WTC11 (cell line): Measurements from ENCODE around the gene CAV1. TPM values are rescaled to one million over a fixed set of nuclear protein-coding genes. Genes with fewer than 3 reads are reported as not detected.

Experiments used
- ATAC-seq: fragments of 200-7000 bp; cut with Tn5 transposase; 2 replicates; pipeline ENCODE4 v1.10.0; 2021; ENCODE audit warnings: mild to moderate bottlenecking, moderate library complexity
- CTCF ChIA-PET: fragments of 300-600 bp; sonication (Branson Sonifier 250); formaldehyde crosslinking; loops from one replicate; lab custom pipeline; 2021; ENCODE audit warnings: antibody characterized with exemption; lab: Charles Lee
- POLR2A ChIA-PET: fragments of 350-600 bp; sonication (Branson Sonifier 250); formaldehyde crosslinking; loops from one replicate; lab custom pipeline; 2021; ENCODE audit warnings: antibody characterized with exemption; lab: Charles Lee
- DNase-seq: peaks from one replicate; pipeline ENCODE4 v3.0.0; 2021; ENCODE audit warnings: low spot score
- H3K27ac Mint-ChIP-seq: 2 replicates; pipeline ENCODE4 v1.8.0; 2021; ENCODE audit warnings: mixed read lengths
- H3K27me3 Mint-ChIP-seq: 2 replicates; pipeline ENCODE4 v1.8.0; 2021; ENCODE audit warnings: low read depth, mild to moderate bottlenecking, moderate library complexity, mixed read lengths
- H3K36me3 Mint-ChIP-seq: 2 replicates; pipeline ENCODE4 v1.8.0; 2021; ENCODE audit warnings: mixed read lengths
- H3K4me1 Mint-ChIP-seq: 2 replicates; pipeline ENCODE4 v1.8.0; 2022; ENCODE audit warnings: mixed read lengths
- H3K4me3 Mint-ChIP-seq: 2 replicates; pipeline ENCODE4 v1.8.0; 2021; ENCODE audit warnings: mild to moderate bottlenecking, moderate library complexity, mixed read lengths
- H3K9me3 Mint-ChIP-seq: 2 replicates; pipeline ENCODE4 v1.8.0; 2021; ENCODE audit warnings: mixed read lengths
- KAT7 ChIP-seq: sonication (generic); formaldehyde crosslinking; IDR thresholded peaks from 2 replicates; pipeline ENCODE4 v1.8.1; 2023; ENCODE audit warnings: missing genetic modification reagents, mild to moderate bottlenecking, borderline replicate concordance
- NR2C2 ChIP-seq: sonication (generic); formaldehyde crosslinking; IDR thresholded peaks from 2 replicates; pipeline ENCODE4 v1.8.0; 2022; ENCODE audit warnings: mild to moderate bottlenecking, missing genetic modification reagents
- OVOL2 ChIP-seq: fragments of 250-450 bp; sonication (Bioruptor Pico); IDR thresholded peaks from 2 replicates; pipeline ENCODE4 v1.9.0; 2021; ENCODE audit warnings: mild to moderate bottlenecking, borderline replicate concordance
- PRRX2 ChIP-seq: fragments of 250-450 bp; sonication (Bioruptor Pico); IDR thresholded peaks from 2 replicates; pipeline ENCODE4 v1.8.0; 2021; ENCODE audit warnings: mild to moderate bottlenecking
- SMAD3 ChIP-seq: sonication (generic); formaldehyde crosslinking; IDR thresholded peaks from 2 replicates; pipeline ENCODE4 v1.8.0; 2022; ENCODE audit warnings: missing genetic modification reagents, mild to moderate bottlenecking, borderline replicate concordance
- SMAD4 ChIP-seq: sonication (generic); formaldehyde crosslinking; IDR thresholded peaks from 2 replicates; pipeline ENCODE4 v1.8.0; 2022; ENCODE audit warnings: mild to moderate bottlenecking, missing genetic modification reagents
- SP1 ChIP-seq: sonication (generic); formaldehyde crosslinking; conservative IDR thresholded peaks from 2 replicates; pipeline ENCODE4 v1.8.1; 2022; ENCODE audit warnings: missing genetic modification reagents
- TEAD1 ChIP-seq: sonication (generic); formaldehyde crosslinking; IDR thresholded peaks from 2 replicates; pipeline ENCODE4 v1.8.0; 2022; ENCODE audit warnings: mild to moderate bottlenecking, missing genetic modification reagents
- TEAD4 ChIP-seq: sonication (generic); formaldehyde crosslinking; IDR thresholded peaks from 2 replicates; pipeline ENCODE4 v1.8.0; 2022; ENCODE audit warnings: mild to moderate bottlenecking, missing genetic modification reagents
- ZBTB21 ChIP-seq: sonication (generic); formaldehyde crosslinking; IDR thresholded peaks from 2 replicates; pipeline ENCODE4 v1.8.1; 2023; ENCODE audit warnings: mild to moderate bottlenecking, missing genetic modification reagents, borderline replicate concordance
- ZNF232 ChIP-seq: sonication (generic); formaldehyde crosslinking; IDR thresholded peaks from 2 replicates; pipeline ENCODE4 v1.8.0; 2022; ENCODE audit warnings: mild to moderate bottlenecking, missing genetic modification reagents
- ZNF263 ChIP-seq: sonication (generic); formaldehyde crosslinking; IDR thresholded peaks from 2 replicates; pipeline ENCODE4 v1.8.1; 2022; ENCODE audit warnings: low read depth, mild to moderate bottlenecking, moderate library complexity, missing genetic modification reagents
- total RNA-seq: library from RNA; stranded (reverse); gene quantifications from 3 replicates; pipeline ENCODE4 v1.2.3, GENCODE V29; 2021
- TF ChIP-seq, protein P1 (sequence below): fragments of 200-600 bp; IDR thresholded peaks from 2 replicates; pipeline ENCODE4 v1.8.0; 2022; ENCODE audit warnings: antibody characterized with exemption
- TF ChIP-seq, protein P2 (sequence below): sonication (generic); formaldehyde crosslinking; IDR thresholded peaks from 2 replicates; pipeline ENCODE4 v1.8.1; 2023; ENCODE audit warnings: mild to moderate bottlenecking, missing genetic modification reagents
- TF ChIP-seq, protein P3 (sequence below): sonication (generic); formaldehyde crosslinking; IDR thresholded peaks from 2 replicates; pipeline ENCODE4 v1.8.1; 2022; ENCODE audit warnings: low read depth, mild to moderate bottlenecking, moderate library complexity, missing genetic modification reagents, borderline replicate concordance
- TF ChIP-seq, protein P4 (sequence below): fragments of 250-450 bp; sonication (Bioruptor Pico); IDR thresholded peaks from 2 replicates; pipeline ENCODE4 v1.9.0; 2021; ENCODE audit warnings: mild to moderate bottlenecking, borderline replicate concordance
- TF ChIP-seq, protein P5 (sequence below): sonication (generic); formaldehyde crosslinking; IDR thresholded peaks from 2 replicates; pipeline ENCODE4 v1.8.0; 2023; ENCODE audit warnings: mild to moderate bottlenecking, missing genetic modification reagents
- TF ChIP-seq, protein P6 (sequence below): sonication (generic); formaldehyde crosslinking; IDR thresholded peaks from 2 replicates; pipeline ENCODE4 v1.8.1; 2023; ENCODE audit warnings: mild to moderate bottlenecking, missing genetic modification reagents, moderate library complexity
- TF ChIP-seq, protein P7 (sequence below): sonication (generic); formaldehyde crosslinking; IDR thresholded peaks from 2 replicates; pipeline ENCODE4 v1.8.1; 2023; ENCODE audit warnings: mild to moderate bottlenecking, missing genetic modification reagents, borderline replicate concordance

Gene CAV1
- total RNA-seq, 1 experiment from 2014 or later: 19.7 TPM

DNA sequence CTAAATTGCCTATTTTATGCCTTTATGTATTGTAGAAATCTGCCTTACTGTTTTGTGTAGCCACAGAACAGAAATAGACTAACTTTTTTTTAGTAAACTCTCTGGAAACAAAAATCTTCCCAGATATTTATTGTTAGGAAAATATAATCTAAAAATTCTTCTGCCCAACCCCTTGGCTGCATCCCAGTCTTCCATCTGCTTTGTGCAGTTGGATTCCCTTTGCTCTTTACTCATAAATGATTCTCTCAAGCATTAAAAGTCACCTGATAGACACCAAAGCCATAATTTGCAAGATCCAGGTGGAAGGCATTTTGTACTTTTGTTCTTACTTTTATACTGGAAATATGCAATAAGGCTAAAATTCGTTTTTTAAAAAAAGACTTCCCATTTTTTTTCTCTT lies 31.4 kb upstream of the CAV1 start:
- no peak for DNase-seq
- H3K9me3 Mint-ChIP-seq: peaks cover 7% of the 10 kb centered on the region; the same call in 1 of the 2 replicates
- no peak overlapping the region for H3K27ac Mint-ChIP-seq
- no peaks in the 10 kb centered on the region for H3K4me1 Mint-ChIP-seq
- CTCF ChIA-PET: no interaction called here
- no peak for TF ChIP-seq SMAD3 (CRISPR knock-in tag)
- TF ChIP-seq, protein P1, sequence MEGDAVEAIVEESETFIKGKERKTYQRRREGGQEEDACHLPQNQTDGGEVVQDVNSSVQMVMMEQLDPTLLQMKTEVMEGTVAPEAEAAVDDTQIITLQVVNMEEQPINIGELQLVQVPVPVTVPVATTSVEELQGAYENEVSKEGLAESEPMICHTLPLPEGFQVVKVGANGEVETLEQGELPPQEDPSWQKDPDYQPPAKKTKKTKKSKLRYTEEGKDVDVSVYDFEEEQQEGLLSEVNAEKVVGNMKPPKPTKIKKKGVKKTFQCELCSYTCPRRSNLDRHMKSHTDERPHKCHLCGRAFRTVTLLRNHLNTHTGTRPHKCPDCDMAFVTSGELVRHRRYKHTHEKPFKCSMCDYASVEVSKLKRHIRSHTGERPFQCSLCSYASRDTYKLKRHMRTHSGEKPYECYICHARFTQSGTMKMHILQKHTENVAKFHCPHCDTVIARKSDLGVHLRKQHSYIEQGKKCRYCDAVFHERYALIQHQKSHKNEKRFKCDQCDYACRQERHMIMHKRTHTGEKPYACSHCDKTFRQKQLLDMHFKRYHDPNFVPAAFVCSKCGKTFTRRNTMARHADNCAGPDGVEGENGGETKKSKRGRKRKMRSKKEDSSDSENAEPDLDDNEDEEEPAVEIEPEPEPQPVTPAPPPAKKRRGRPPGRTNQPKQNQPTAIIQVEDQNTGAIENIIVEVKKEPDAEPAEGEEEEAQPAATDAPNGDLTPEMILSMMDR: no peak
- TF ChIP-seq SMAD4 (CRISPR knock-in tag): no peak
- TF ChIP-seq NR2C2 (CRISPR knock-in tag): no peak
- no peak for TF ChIP-seq ZNF232
- TF ChIP-seq, protein P2, sequence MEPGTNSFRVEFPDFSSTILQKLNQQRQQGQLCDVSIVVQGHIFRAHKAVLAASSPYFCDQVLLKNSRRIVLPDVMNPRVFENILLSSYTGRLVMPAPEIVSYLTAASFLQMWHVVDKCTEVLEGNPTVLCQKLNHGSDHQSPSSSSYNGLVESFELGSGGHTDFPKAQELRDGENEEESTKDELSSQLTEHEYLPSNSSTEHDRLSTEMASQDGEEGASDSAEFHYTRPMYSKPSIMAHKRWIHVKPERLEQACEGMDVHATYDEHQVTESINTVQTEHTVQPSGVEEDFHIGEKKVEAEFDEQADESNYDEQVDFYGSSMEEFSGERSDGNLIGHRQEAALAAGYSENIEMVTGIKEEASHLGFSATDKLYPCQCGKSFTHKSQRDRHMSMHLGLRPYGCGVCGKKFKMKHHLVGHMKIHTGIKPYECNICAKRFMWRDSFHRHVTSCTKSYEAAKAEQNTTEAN (CRISPR knock-in tag): no peak
- H3K4me3 Mint-ChIP-seq: no peak overlapping the region
- peaks cover 4% of the 10 kb centered on the region for H3K27me3 Mint-ChIP-seq
- ATAC-seq: no peak
- H3K36me3 Mint-ChIP-seq: no peaks in the 10 kb centered on the region
- POLR2A ChIA-PET: no interaction called here

DNA sequence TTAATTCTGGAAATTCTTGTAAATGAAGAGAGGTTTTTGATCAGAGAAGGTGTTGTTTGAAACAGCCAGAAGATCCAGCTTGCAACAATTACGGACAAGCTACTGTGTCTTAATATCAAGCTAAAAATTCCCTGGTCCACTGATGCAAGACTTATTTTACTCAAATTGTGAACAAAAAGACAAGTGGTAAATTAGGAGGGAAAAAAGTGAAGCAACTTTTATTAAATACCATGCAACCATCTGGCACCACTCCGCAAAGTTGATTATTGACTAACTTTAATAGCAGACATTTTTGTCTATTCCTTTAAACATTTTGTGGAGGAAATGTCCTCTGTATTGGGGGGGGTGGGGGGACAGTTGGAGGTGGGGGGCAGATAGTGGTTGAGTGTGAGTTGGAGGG lies 30.4 kb upstream of the CAV1 start:
- Mint-ChIP-seq H3K27me3 (peaks cover 12% of the 10 kb centered on the region), H3K9me3 (peaks cover 7% of the 10 kb centered on the region; the same call in 1 of the 2 replicates), H3K36me3 (no peaks in the 10 kb centered on the region), H3K27ac (no peak overlapping the region), H3K4me1 (peaks cover 3% of the 10 kb centered on the region; the same call in 1 of the 2 replicates), H3K4me3 (no peak overlapping the region)
- DNase-seq (no peak), ATAC-seq (no peak)
- no peak for TF ChIP-seq OVOL2 (CRISPR knock-in tag)
- TF ChIP-seq, protein P3, sequence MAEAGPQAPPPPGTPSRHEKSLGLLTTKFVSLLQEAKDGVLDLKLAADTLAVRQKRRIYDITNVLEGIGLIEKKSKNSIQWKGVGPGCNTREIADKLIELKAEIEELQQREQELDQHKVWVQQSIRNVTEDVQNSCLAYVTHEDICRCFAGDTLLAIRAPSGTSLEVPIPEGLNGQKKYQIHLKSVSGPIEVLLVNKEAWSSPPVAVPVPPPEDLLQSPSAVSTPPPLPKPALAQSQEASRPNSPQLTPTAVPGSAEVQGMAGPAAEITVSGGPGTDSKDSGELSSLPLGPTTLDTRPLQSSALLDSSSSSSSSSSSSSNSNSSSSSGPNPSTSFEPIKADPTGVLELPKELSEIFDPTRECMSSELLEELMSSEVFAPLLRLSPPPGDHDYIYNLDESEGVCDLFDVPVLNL (CRISPR knock-in tag): no peak
- TF ChIP-seq, protein P4, sequence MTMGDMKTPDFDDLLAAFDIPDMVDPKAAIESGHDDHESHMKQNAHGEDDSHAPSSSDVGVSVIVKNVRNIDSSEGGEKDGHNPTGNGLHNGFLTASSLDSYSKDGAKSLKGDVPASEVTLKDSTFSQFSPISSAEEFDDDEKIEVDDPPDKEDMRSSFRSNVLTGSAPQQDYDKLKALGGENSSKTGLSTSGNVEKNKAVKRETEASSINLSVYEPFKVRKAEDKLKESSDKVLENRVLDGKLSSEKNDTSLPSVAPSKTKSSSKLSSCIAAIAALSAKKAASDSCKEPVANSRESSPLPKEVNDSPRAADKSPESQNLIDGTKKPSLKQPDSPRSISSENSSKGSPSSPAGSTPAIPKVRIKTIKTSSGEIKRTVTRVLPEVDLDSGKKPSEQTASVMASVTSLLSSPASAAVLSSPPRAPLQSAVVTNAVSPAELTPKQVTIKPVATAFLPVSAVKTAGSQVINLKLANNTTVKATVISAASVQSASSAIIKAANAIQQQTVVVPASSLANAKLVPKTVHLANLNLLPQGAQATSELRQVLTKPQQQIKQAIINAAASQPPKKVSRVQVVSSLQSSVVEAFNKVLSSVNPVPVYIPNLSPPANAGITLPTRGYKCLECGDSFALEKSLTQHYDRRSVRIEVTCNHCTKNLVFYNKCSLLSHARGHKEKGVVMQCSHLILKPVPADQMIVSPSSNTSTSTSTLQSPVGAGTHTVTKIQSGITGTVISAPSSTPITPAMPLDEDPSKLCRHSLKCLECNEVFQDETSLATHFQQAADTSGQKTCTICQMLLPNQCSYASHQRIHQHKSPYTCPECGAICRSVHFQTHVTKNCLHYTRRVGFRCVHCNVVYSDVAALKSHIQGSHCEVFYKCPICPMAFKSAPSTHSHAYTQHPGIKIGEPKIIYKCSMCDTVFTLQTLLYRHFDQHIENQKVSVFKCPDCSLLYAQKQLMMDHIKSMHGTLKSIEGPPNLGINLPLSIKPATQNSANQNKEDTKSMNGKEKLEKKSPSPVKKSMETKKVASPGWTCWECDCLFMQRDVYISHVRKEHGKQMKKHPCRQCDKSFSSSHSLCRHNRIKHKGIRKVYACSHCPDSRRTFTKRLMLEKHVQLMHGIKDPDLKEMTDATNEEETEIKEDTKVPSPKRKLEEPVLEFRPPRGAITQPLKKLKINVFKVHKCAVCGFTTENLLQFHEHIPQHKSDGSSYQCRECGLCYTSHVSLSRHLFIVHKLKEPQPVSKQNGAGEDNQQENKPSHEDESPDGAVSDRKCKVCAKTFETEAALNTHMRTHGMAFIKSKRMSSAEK: no peak
- no peak for TF ChIP-seq PRRX2
- no peak for TF ChIP-seq ZNF263 (CRISPR knock-in tag)
- TF ChIP-seq, protein P5, sequence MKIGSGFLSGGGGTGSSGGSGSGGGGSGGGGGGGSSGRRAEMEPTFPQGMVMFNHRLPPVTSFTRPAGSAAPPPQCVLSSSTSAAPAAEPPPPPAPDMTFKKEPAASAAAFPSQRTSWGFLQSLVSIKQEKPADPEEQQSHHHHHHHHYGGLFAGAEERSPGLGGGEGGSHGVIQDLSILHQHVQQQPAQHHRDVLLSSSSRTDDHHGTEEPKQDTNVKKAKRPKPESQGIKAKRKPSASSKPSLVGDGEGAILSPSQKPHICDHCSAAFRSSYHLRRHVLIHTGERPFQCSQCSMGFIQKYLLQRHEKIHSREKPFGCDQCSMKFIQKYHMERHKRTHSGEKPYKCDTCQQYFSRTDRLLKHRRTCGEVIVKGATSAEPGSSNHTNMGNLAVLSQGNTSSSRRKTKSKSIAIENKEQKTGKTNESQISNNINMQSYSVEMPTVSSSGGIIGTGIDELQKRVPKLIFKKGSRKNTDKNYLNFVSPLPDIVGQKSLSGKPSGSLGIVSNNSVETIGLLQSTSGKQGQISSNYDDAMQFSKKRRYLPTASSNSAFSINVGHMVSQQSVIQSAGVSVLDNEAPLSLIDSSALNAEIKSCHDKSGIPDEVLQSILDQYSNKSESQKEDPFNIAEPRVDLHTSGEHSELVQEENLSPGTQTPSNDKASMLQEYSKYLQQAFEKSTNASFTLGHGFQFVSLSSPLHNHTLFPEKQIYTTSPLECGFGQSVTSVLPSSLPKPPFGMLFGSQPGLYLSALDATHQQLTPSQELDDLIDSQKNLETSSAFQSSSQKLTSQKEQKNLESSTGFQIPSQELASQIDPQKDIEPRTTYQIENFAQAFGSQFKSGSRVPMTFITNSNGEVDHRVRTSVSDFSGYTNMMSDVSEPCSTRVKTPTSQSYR: no peak
- TF ChIP-seq SMAD4 (CRISPR knock-in tag): no peak
- TF ChIP-seq, protein P6, sequence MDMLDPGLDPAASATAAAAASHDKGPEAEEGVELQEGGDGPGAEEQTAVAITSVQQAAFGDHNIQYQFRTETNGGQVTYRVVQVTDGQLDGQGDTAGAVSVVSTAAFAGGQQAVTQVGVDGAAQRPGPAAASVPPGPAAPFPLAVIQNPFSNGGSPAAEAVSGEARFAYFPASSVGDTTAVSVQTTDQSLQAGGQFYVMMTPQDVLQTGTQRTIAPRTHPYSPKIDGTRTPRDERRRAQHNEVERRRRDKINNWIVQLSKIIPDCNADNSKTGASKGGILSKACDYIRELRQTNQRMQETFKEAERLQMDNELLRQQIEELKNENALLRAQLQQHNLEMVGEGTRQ (CRISPR knock-in tag): no peak
- no peak for TF ChIP-seq KAT7 (CRISPR knock-in tag)
- TF ChIP-seq, protein P7, sequence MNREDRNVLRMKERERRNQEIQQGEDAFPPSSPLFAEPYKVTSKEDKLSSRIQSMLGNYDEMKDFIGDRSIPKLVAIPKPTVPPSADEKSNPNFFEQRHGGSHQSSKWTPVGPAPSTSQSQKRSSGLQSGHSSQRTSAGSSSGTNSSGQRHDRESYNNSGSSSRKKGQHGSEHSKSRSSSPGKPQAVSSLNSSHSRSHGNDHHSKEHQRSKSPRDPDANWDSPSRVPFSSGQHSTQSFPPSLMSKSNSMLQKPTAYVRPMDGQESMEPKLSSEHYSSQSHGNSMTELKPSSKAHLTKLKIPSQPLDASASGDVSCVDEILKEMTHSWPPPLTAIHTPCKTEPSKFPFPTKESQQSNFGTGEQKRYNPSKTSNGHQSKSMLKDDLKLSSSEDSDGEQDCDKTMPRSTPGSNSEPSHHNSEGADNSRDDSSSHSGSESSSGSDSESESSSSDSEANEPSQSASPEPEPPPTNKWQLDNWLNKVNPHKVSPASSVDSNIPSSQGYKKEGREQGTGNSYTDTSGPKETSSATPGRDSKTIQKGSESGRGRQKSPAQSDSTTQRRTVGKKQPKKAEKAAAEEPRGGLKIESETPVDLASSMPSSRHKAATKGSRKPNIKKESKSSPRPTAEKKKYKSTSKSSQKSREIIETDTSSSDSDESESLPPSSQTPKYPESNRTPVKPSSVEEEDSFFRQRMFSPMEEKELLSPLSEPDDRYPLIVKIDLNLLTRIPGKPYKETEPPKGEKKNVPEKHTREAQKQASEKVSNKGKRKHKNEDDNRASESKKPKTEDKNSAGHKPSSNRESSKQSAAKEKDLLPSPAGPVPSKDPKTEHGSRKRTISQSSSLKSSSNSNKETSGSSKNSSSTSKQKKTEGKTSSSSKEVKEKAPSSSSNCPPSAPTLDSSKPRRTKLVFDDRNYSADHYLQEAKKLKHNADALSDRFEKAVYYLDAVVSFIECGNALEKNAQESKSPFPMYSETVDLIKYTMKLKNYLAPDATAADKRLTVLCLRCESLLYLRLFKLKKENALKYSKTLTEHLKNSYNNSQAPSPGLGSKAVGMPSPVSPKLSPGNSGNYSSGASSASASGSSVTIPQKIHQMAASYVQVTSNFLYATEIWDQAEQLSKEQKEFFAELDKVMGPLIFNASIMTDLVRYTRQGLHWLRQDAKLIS: no peak
- TF ChIP-seq TEAD4 (CRISPR knock-in tag): no peak
- no peak for TF ChIP-seq SP1 (CRISPR knock-in tag)
- TF ChIP-seq TEAD1 (CRISPR knock-in tag): no peak
- no peak for TF ChIP-seq ZBTB21
- ChIA-PET CTCF (interaction anchor here (1.5 kb wide), 1 partner anchor 32 kb away, joined by 7 read pairs; no protein-coding TSS in a partner anchor), POLR2A (no interaction called here)
